ENCODE measurements around the gene RASAL2. TPM values are rescaled to one million over a fixed set of nuclear protein-coding genes. Genes with fewer than 3 reads are reported as not detected.

The RASAL2 gene
- total RNA-seq, 1 experiment from 2014 or later = 22.2 TPM

- no peaks in the 10 kb centered on the region for H4K20me1 ChIP-seq (ENCODE audit: control insufficient read depth, insufficient read depth, insufficient read length)
- no CpG with 5 or more reads among the region's 1 CpG for WGBS (ENCODE audit: extremely low coverage, insufficient read length, low lambda C conversion rate)
- no peak overlapping the region for H3K4me2 ChIP-seq (ENCODE audit: insufficient read depth, insufficient read length, low read length)
- H3K27ac ChIP-seq (ENCODE audit: insufficient read length, low read depth, low read length) = no peak overlapping the region
- no peak for TF ChIP-seq CTCF (conservative IDR thresholded peaks at IDR 0.05)
- Mint-ChIP-seq H3K27me3 (ENCODE audit: low read depth) (no peaks in the 10 kb centered on the region), H3K4me3 (no peak overlapping the region), H3K36me3 (ENCODE audit: insufficient read depth in 1 of 3, low read depth in 3 of 3) (no peaks in the 10 kb centered on the region), H3K27ac (no peak overlapping the region), H3K4me1 (peaks cover 29 to 33% of the 10 kb centered on the region in 2 experiments), H3K9me3 (no peaks in the 10 kb centered on the region)
- H4K5ac ChIP-seq (ENCODE audit: insufficient read length, low read depth, low read length) = no peak overlapping the region
- no peaks in the 10 kb centered on the region for H3K23me2 ChIP-seq (ENCODE audit: insufficient read length, low read depth, low read length, poor library complexity, severe bottlenecking)
- H2AK5ac ChIP-seq (ENCODE audit: insufficient read length, low read length) = no peak overlapping the region
- H3K23ac ChIP-seq (ENCODE audit: insufficient read length, low read depth, low read length) = no peak overlapping the region
- no peak overlapping the region for H2BK12ac ChIP-seq (ENCODE audit: insufficient read length, low read depth, low read length)
- no peak overlapping the region for H3K18ac ChIP-seq (ENCODE audit: insufficient read length, low read depth, low read length)
- H3K27me3 ChIP-seq (ENCODE audit: insufficient read depth, low read length) = no peaks in the 10 kb centered on the region
- no peak overlapping the region for H2BK5ac ChIP-seq (ENCODE audit: insufficient read length, low read length)
- H3K4ac ChIP-seq (ENCODE audit: low read depth, low read length) = no peak overlapping the region
- H4K8ac ChIP-seq (replicated peaks; ENCODE audit: insufficient read length, low read depth, low read length) = no peak overlapping the region
- H2BK20ac ChIP-seq (ENCODE audit: low read depth, low read length, poor library complexity, severe bottlenecking) = no peak overlapping the region
- H3T11ph ChIP-seq (ENCODE audit: low read length) = no peak overlapping the region
- no peak overlapping the region for H3K14ac ChIP-seq (ENCODE audit: insufficient read depth, low read length)
- no peak overlapping the region for H3K9ac ChIP-seq (ENCODE audit: extremely low read depth, insufficient read length, low read length)
- H3K56ac ChIP-seq (ENCODE audit: insufficient read length, low read depth, low read length) = no peak overlapping the region
- no peak overlapping the region for H2BK120ac ChIP-seq (ENCODE audit: low read depth, low read length, poor library complexity, severe bottlenecking)
- H2BK15ac ChIP-seq (ENCODE audit: low read depth, low read length) = no peak overlapping the region
- no peak overlapping the region for H2AFZ ChIP-seq (ENCODE audit: low read length)
- no peaks in the 10 kb centered on the region for H3K79me1 ChIP-seq (ENCODE audit: insufficient read depth, low read depth, low read length, poor library complexity, severe bottlenecking)
- no peaks in the 10 kb centered on the region for H3K9me3 ChIP-seq (ENCODE audit: control insufficient read depth, low read depth, low read length)
- peaks cover 5% of the 10 kb centered on the region; the same call in 1 of the 2 replicates for H3K4me1 ChIP-seq (ENCODE audit: insufficient read depth, low read length)
- DNase-seq = no peak
- H3K79me2 ChIP-seq (ENCODE audit: insufficient read depth, low read length) = no peaks in the 10 kb centered on the region
- no peak overlapping the region for H4K91ac ChIP-seq (ENCODE audit: insufficient read length, low read depth, low read length)
These were observed 45.5 kb upstream of the RASAL2 start for GRCh38 chr1:178048426-178048825.
